GM12878 (cell line): ENCODE results near the gene GALNT9. TPM values are rescaled to one million over a fixed set of nuclear protein-coding genes. Genes with fewer than 3 reads are reported as not detected.

Experiments
- E4F1 ChIP-seq: fragments of 450-650 bp; IDR thresholded peaks from 2 replicates; pipeline ENCODE4 v1.6.1; 2018; ENCODE audit warnings: borderline replicate concordance, mild to moderate bottlenecking; ENCODE audit not compliant: partially characterized antibody
- EED ChIP-seq: sonication (generic); IDR thresholded peaks from 2 replicates; pipeline ENCODE4 v1.6.1; 2016; ENCODE audit warnings: antibody characterized with exemption, low read depth
- MTA3 ChIP-seq: IDR thresholded peaks from 2 replicates; pipeline ENCODE4 v1.6.1; 2012; ENCODE audit warnings: low read length, inconsistent platforms, borderline replicate concordance
- MXI1 ChIP-seq: fragments of 150-350 bp; IDR thresholded peaks from 2 replicates; pipeline ENCODE4 v1.6.1; 2011; ENCODE audit warnings: low read depth, mild to moderate bottlenecking, inconsistent platforms, low read length, improper control_type of control experiment
- NR2C2 ChIP-seq: IDR thresholded peaks from 2 replicates; pipeline ENCODE4 v1.6.1; 2011; ENCODE audit warnings: borderline replicate concordance, low read depth; ENCODE audit not compliant: control insufficient read depth, insufficient read length
- RELB ChIP-seq: fragments of 450-650 bp; IDR thresholded peaks from 2 replicates; pipeline ENCODE4 v1.6.1; 2017; ENCODE audit warnings: low read depth, mild to moderate bottlenecking, moderate library complexity
- SMAD5 ChIP-seq: IDR thresholded peaks from 2 replicates; pipeline ENCODE4 v1.6.1; 2016; ENCODE audit warnings: antibody characterized with exemption, low read depth
- USF2 ChIP-seq: IDR thresholded peaks from 2 replicates; pipeline ENCODE4 v1.6.1; 2011; ENCODE audit warnings: low read depth, low read length, improper control_type of control experiment, borderline replicate concordance
- ZNF217 ChIP-seq: fragments of 450-650 bp; IDR thresholded peaks from 2 replicates; pipeline ENCODE4 v1.6.1; 2017; ENCODE audit warnings: antibody characterized with exemption, mild to moderate bottlenecking
- ZNF592 ChIP-seq: fragments of 450-650 bp; IDR thresholded peaks from 2 replicates; pipeline ENCODE4 v1.6.1; 2017; ENCODE audit warnings: mild to moderate bottlenecking, moderate library complexity
- polyA plus RNA-seq, 11 experiments: library from polyadenylated mRNA; depleted of rRNA in 4 of 11; unstranded in 6 of 11; stranded (reverse) in 5 of 11; fragments of >200 nt; fragmentation: Nextera tagmentation in 4 of 11; fragmentation: Illumina TruSeq in 1 of 11; extraction: Ambion mirVana in 4 of 11; extraction: Trizol in 1 of 11; gene quantifications; 1 replicate in 1 of 11; 2 replicates in 10 of 11; pipeline versions ENCODE4 v1.2.1 to v1.2.3, GENCODE V29; 2011 to 2016; ENCODE audit warnings: inconsistent platforms in 2 of 11, missing spikeins in 2 of 11, low read depth in 1 of 11
- total RNA-seq, 4 experiments: library from RNA; depleted of rRNA in 3 of 4; stranded (reverse); fragments of >200 nt in 3 of 4; fragmentation: Illumina TruSeq in 1 of 4; extraction: Trizol in 1 of 4; gene quantifications; 2 replicates each; pipeline versions ENCODE4 v1.2.1 to v1.2.3, GENCODE V29; 2013 to 2021

The GALNT9 gene
- total and polyA plus RNA-seq, 10 of the 15 experiments (the other 5 are each of a cell fraction or from before 2014, with no cell fraction given): 0.04 TPM; not detected in 9

- no peak for TF ChIP-seq ZNF592
- no peak for TF ChIP-seq E4F1
- no peak for TF ChIP-seq SMAD5
- no peak for TF ChIP-seq ZNF217
- TF ChIP-seq USF2: no peak
- no peak for TF ChIP-seq RELB
- no peak for TF ChIP-seq NR2C2
- no peak for TF ChIP-seq MXI1
- TF ChIP-seq EED: no peak
- no peak for TF ChIP-seq MTA3
These were observed 127.8 kb downstream of the GALNT9 start (continued) for GRCh38 chr12:132201391-132202120.
